Testis (tissue), 2 donors: ENCODE results near the gene MDM1.

Experiments used
- POLR2A ChIP-seq: fragments of 450-650 bp; IDR thresholded peaks from one replicate; pipeline ENCODE4 v1.6.1; 2017; ENCODE audit warnings: antibody characterized with exemption, mild to moderate bottlenecking, moderate library complexity
- TF ChIP-seq, protein P1 (sequence below), 3 experiments: fragments of 450-650 bp in 2 of 3; fragments of 200-600 bp in 1 of 3; sonication (generic) in 1 of 3; IDR thresholded peaks; one replicate each; pipeline ENCODE4 v1.5.1; 2016 to 2019; ENCODE audit warnings: antibody characterized with exemption in 3 of 3, mild to moderate bottlenecking in 2 of 3, moderate library complexity in 1 of 3

DNA sequence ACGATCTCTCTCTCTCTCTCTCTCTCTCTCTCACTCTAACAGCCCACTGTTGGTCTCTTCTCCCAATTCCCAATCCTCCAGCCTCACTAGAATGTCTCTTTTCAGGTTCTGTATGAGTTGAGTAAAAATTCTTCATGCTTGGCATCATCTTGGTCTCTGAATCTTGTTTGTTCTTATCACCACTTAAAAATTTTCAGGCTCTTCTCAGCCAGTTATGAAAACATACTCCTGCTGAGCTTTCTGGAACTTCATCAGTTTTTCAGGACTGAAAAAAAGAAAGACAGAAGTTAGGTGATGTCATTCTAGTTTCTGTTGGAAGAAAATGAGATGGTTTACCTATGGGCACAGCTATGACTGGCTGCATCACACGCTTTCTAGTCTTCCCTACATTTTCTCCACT is 67.3 kb downstream of the MDM1 start:
- TF ChIP-seq, protein P1, sequence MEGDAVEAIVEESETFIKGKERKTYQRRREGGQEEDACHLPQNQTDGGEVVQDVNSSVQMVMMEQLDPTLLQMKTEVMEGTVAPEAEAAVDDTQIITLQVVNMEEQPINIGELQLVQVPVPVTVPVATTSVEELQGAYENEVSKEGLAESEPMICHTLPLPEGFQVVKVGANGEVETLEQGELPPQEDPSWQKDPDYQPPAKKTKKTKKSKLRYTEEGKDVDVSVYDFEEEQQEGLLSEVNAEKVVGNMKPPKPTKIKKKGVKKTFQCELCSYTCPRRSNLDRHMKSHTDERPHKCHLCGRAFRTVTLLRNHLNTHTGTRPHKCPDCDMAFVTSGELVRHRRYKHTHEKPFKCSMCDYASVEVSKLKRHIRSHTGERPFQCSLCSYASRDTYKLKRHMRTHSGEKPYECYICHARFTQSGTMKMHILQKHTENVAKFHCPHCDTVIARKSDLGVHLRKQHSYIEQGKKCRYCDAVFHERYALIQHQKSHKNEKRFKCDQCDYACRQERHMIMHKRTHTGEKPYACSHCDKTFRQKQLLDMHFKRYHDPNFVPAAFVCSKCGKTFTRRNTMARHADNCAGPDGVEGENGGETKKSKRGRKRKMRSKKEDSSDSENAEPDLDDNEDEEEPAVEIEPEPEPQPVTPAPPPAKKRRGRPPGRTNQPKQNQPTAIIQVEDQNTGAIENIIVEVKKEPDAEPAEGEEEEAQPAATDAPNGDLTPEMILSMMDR (IDR thresholded peaks at IDR 0.05), result no peak
- no peak for TF ChIP-seq POLR2A
